Psoas muscle (tissue), 8 donors: ENCODE data around the gene KLHL36. TPM values are rescaled to one million over a fixed set of nuclear protein-coding genes. Genes with fewer than 3 reads are reported as not detected.

ENCODE experiments used
- ATAC-seq, 4 donors: fragments of 200-7000 bp; cut with Tn5 transposase; one replicate each; pipeline ENCODE4 v1.9.1; 2020; ENCODE audit warnings: moderate library complexity in 3 of 4, mild to moderate bottlenecking in 2 of 4
- DNase-seq, 2 donors: peaks; one replicate each; pipeline ENCODE4 v3.0.0-alpha.2; 2020
- H3K27ac ChIP-seq: fragments of 200-600 bp; one replicate; pipeline ENCODE4 v1.8.0; 2022
- H3K27me3 ChIP-seq, 3 donors: fragments of 200-600 bp in 1 of 3; one replicate each; pipeline versions ENCODE4 v1.6.1 to v1.8.0; 2013 to 2022; ENCODE audit warnings: low read length in 2 of 3, mild to moderate bottlenecking in 2 of 3, moderate library complexity in 1 of 3; ENCODE audit not compliant: insufficient read depth in 3 of 3
- H3K36me3 ChIP-seq, 2 donors: fragments of 200-600 bp in 1 of 2; one replicate each; pipeline versions ENCODE4 v1.6.1 to v1.8.0; 2013 to 2022; ENCODE audit warnings: low read depth in 1 of 2, mild to moderate bottlenecking in 1 of 2, moderate library complexity in 1 of 2; ENCODE audit not compliant: insufficient read depth in 1 of 2
- H3K4me1 ChIP-seq: fragments of 200-600 bp; one replicate; pipeline ENCODE4 v1.8.0; 2022
- H3K4me3 ChIP-seq: fragments of 200-600 bp; one replicate; pipeline ENCODE4 v1.8.0; 2022; ENCODE audit warnings: mild to moderate bottlenecking
- H3K9me3 ChIP-seq: fragments of 200-600 bp; one replicate; pipeline ENCODE4 v1.8.0; 2022
- WGBS, 3 donors: extraction: QIAGEN DNeasy Blood & Tissue Kit; methylation state at CpG; one replicate each; pipeline versions ENCODE4 v1.1.6 to v1.1.7; 2013; 5-methylcytosine and 5-hydroxymethylcytosine counted together
- intact Hi-C, 2 donors: fragments of 100-400 bp; cut with DNase I; formaldehyde crosslinking; loops; one replicate each; pipeline versions ENCODE4 v1.11.0 to v1.14.2; 2022
- polyA plus RNA-seq, 3 donors: library from polyadenylated mRNA; stranded (reverse); fragments of 200-250 nt; gene quantifications; one replicate each; pipeline ENCODE4 v1.2.3, GENCODE V29; 2013
- total RNA-seq, 4 donors: library from RNA; stranded (reverse); fragmentation: NEBNext Ultra II Directional in 2 of 4; extraction: Animal tissue kit (Norgen Biotek cat#: 25700) in 2 of 4; gene quantifications; one replicate each; pipeline versions ENCODE4 v1.2.1 to v1.2.4, GENCODE V29; 2021 to 2023
- TF ChIP-seq, protein P1 (sequence below): fragments of 200-600 bp; IDR thresholded peaks from one replicate; pipeline ENCODE4 v1.8.0; 2022; ENCODE audit warnings: antibody characterized with exemption
- donor health status: healthy with polysubstance abuse.
- donor health status: DM: no; HTN: no; CAD: no; lungs with moderate emphysema.
- donor health status: Bipolar disorder and iron deficiency.
- donor health status: healthy.
- donor health status: DM: yes; HTN: yes; CAD: no.
- donor health status: DM: no; HTN: no; CAD: no.
- donor health status: DM: no; HTN: no; CAD: no.
- donor health status: DM: yes; HTN: yes; CAD: no.

The KLHL36 gene
- total and polyA plus RNA-seq, 7 donors: 5.9 to 19.3 (median 13.1) TPM

DNA sequence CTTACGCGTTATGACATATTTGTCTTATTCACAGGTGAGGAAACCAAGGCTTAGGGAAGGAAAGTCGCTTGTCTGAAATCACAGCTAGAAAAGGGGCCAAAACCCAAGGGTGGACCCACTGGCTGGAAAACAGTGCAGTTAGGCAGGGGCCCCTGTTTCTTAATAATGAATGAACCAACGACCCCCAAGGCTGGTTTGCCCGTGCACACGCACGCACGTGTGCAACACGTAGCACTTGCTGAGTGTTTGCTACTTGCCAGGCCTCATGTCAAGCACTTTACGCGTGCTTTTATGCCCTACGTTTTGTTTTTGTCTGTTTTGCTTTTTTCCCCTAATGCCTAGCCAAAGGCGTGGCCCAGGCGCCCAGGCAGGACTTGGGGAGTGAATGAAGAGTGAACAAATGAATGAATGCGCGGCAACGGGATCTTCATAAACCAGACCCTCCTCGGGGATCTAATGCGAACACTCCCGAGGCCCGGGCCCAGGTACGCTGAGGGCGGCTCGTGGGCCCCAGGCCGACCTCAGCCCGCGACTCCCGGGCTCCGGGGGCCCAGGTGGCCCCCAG is 50.9 kb downstream of the KLHL36 start:
- Histone ChIP-seq H3K4me1 (peaks cover 21% of the 10 kb centered on the region), H3K27ac (peak overlapping the region; percentile 88), H3K4me3 (peak overlapping the region; percentile 98), H3K27me3 (no peaks in the 10 kb centered on the region), H3K36me3 (no peaks in the 10 kb centered on the region), H3K9me3 (no peaks in the 10 kb centered on the region)
- WGBS, 3 donors: 22 to 27% (median 24%) methylated on average over 25 to 29 of the region's 29 CpGs
- DNase-seq (no peak), ATAC-seq (peak in 2 of 4 donors; percentile 7 to 11)
- intact Hi-C loops: no loop called here
- TF ChIP-seq, protein P1, sequence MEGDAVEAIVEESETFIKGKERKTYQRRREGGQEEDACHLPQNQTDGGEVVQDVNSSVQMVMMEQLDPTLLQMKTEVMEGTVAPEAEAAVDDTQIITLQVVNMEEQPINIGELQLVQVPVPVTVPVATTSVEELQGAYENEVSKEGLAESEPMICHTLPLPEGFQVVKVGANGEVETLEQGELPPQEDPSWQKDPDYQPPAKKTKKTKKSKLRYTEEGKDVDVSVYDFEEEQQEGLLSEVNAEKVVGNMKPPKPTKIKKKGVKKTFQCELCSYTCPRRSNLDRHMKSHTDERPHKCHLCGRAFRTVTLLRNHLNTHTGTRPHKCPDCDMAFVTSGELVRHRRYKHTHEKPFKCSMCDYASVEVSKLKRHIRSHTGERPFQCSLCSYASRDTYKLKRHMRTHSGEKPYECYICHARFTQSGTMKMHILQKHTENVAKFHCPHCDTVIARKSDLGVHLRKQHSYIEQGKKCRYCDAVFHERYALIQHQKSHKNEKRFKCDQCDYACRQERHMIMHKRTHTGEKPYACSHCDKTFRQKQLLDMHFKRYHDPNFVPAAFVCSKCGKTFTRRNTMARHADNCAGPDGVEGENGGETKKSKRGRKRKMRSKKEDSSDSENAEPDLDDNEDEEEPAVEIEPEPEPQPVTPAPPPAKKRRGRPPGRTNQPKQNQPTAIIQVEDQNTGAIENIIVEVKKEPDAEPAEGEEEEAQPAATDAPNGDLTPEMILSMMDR: no peak

DNA sequence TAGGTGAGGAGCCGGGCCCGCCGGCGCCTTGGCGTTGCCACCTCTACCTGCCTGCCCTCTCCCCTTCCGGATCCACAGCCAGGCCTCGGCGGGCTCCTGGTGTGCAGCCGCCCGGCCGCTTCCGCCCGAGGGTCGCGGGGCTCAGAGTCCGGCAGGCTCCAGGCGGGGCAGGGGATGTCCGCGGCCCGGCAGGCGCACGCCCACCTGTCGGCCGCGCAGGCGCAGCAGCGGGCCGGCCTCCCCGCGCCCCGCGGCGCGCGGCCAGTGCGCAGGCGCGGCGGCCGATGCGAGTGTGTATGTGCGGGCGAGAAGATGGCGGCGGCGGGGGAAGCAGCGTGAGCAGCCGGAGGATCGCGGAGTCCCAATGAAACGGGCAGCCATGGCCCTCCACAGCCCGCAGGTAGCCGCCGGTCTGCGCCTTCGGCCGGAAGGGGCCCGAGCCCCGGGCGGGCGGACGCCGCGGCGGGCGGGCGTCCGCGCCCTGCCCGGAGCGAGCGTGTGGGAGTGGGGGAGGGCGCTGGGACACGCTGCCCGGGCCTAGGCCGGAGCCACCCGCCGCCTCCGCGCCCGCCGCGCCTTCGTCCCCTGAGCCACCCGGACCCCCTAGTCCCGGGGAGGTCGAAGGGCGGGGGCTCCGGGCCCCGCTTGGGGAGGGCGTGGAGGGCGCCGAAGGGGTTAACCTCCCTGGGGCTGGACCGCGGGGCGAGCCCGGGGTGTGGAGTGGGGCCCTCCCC is 51.6 kb downstream of the KLHL36 start, which contains the start of gene USP10:
TSS of gene USP10 (plus strand) at position 289 of the 734 bp plus-strand sequence. CDS start at position 380, 91 bp downstream.
- no peaks in the 10 kb centered on the region for H3K36me3 ChIP-seq

DNA sequence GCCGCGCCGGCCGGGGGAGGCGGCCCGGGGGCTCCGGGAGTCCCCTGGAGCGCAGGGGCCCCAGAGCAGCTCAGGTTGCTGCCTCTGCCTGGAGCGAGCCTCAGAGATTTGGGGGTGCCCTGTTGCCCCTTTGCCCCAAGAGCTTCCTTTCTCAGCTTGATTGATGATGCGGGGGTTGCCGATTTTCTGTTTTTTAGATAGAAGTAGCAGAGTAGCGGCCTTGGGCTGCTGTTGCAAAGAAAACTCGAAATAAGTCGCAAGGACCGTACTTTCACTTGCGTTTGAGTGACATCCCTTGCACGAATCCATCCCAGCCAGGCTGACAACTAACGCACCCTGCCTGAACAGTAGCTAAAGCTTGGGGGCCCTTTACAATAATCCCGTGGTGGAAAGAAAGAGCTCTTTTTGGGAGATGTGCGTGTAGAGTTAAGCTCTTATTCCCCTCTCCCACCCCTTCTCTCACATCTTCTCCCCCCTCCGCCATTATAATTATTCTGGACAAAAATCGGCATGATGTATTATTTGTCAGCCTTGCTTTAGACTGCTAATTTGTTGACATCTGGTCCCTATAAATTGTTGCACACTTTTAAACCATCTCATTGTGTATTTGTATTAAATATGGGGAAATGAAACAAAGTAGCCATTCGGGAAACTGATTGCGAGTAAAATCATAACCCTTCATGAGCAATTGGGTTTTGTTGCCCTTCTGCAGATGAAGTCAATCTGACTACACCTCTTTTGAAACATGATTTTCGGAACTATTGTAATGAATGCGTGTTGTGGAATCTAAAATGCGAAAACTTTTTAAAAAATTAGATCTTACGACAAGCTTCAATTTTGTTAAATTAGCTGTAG is 52.4 kb downstream of the KLHL36 start:
- WGBS, 3 donors: 4 to 6% (median 4%) methylated on average over 27 to 28 of the region's 28 CpGs
- H3K4me3 ChIP-seq: peak overlapping the region; percentile 98
- ATAC-seq (peak in 3 of 4 donors; percentile 21 to 59 (median 37)), DNase-seq (peak in 1 of 2 donors; percentile 17)
- H3K27me3 ChIP-seq: no peaks in the 10 kb centered on the region
- H3K36me3 ChIP-seq: no peaks in the 10 kb centered on the region
- intact Hi-C loops: no loop called here
- peaks cover 26% of the 10 kb centered on the region for H3K4me1 ChIP-seq
- peak overlapping the region; percentile 88 for H3K27ac ChIP-seq
- H3K9me3 ChIP-seq: no peaks in the 10 kb centered on the region
- TF ChIP-seq, protein P1: no peak

More for the DNA sequence above, 51.6 kb downstream of the KLHL36 start, which contains the start of gene USP10:
- H3K27ac ChIP-seq: peak within 1 kb of the TSS; percentile 88
- DNase-seq (peak; percentile 82 to 89), ATAC-seq (peak; percentile 92 to 94 (median 92))
- peaks cover 26% of the 10 kb centered on the region for H3K4me1 ChIP-seq
- WGBS, 3 donors: 1% methylated on average over 32 to 96 of the region's 97 CpGs
- H3K4me3 ChIP-seq: peak within 1 kb of the TSS; percentile 98
- intact Hi-C loops: no loop called here
- H3K9me3 ChIP-seq: no peaks in the 10 kb centered on the region
- H3K27me3 ChIP-seq: no peaks in the 10 kb centered on the region
- TF ChIP-seq, protein P1: no peak

DNA sequence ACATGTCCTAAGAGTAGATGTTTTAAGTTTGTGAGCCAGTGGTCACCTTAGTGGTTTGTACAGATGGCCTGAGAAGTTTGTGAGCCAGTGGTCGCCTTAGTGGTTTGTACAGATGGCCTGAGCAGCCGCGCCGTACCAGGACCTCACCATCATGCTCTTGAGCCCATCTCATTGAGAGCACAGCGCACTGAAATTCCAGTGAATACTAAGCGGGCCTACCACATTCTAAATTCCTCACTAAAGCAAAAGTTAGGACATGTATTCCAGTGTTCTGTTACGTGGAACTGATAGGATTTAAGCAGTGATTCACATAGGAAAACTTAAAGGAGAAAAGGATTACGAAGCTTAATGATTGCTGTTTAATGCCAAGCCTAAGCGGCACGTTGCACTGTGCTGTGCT is 55.4 kb downstream of the KLHL36 start:
- H3K27ac ChIP-seq: no peak overlapping the region
- 70 to 83% (median 80%) methylated on average over 10 of the region's 10 CpGs for WGBS, 3 donors
- ATAC-seq: no peak

More for the DNA sequence above, 55.4 kb downstream of the KLHL36 start:
- H3K4me1 ChIP-seq: peaks cover 40% of the 10 kb centered on the region
- no peak overlapping the region for H3K4me3 ChIP-seq
- DNase-seq: no peak
- TF ChIP-seq, protein P1: no peak
- H3K36me3 ChIP-seq: no peaks in the 10 kb centered on the region
- no peaks in the 10 kb centered on the region for H3K27me3 ChIP-seq
- no peaks in the 10 kb centered on the region for H3K9me3 ChIP-seq
- intact Hi-C loops: no loop called here
